ENCODE data around the gene TTLL4.

DNA sequence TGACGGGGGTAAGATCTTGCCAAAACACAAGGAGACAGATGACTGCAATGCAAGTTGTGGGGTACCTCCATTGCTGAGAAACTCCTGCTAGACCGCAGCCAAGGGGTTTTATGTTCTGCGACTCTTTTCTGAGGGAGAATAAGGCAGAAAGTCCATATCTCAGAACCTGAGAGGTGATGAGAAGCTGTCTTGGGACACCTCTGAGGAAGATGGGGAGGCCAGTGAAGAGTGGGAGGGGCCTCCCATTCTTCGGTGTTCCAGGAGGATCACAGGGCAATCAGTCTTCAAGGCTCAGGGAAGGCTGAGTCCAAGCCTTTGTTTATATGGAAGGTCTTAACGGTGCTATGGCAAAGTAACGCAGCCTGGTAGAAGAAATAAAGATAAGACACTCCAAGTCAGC lies 89.4 kb downstream of the TTLL4 start:
- TF ChIP-seq, protein P1, sequence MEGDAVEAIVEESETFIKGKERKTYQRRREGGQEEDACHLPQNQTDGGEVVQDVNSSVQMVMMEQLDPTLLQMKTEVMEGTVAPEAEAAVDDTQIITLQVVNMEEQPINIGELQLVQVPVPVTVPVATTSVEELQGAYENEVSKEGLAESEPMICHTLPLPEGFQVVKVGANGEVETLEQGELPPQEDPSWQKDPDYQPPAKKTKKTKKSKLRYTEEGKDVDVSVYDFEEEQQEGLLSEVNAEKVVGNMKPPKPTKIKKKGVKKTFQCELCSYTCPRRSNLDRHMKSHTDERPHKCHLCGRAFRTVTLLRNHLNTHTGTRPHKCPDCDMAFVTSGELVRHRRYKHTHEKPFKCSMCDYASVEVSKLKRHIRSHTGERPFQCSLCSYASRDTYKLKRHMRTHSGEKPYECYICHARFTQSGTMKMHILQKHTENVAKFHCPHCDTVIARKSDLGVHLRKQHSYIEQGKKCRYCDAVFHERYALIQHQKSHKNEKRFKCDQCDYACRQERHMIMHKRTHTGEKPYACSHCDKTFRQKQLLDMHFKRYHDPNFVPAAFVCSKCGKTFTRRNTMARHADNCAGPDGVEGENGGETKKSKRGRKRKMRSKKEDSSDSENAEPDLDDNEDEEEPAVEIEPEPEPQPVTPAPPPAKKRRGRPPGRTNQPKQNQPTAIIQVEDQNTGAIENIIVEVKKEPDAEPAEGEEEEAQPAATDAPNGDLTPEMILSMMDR (IDR thresholded peaks at IDR 0.05; ENCODE audit: low read depth, low read length) = no peak
- no peak for TF ChIP-seq EZH2phosphoT487 (IDR thresholded peaks at IDR 0.05; ENCODE audit: low read depth)
